ENCODE measurements around the gene ARHGEF1.
"Not testable (repeated sequence)": the region's sequence is repeated elsewhere in the genome, so short reads cannot be mapped to it uniquely, and the experiment has no call there.

The ARHGEF1 gene

DNA sequence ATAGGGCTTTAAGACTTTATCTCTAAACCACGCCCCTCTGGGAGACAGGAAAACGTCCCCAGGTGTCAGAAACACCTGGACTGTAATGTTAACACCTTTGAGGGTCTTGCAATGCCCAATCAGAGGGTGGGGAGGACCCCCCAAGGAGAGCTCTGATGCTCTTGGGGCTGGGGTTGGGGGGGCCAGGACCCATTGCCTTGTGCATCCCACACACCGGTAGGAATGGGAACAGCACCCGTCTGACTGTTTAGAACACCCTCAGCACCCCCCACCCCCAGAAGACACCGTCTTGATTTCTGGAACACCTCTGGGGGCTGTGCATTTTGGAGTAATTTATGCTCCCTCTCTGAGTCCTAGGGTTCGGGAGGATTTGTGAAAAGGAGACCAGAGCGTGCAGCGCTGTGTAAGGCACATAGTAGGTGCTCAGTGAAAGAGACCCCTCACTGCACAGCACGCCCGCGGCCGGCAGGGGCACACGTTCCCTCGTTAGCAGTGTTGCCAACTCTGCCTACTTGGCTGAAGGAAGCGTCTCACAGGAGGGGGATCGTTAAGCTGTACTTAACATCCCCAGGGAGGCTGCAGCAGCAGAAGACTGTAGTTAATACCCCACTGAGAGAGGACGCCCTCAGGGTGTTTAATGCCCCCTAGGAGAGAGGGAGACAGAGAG, 48.1 kb downstream of the ARHGEF1 start:
- no peak for DNase-seq (ENCODE audit: low read depth in 2 of 2)

DNA sequence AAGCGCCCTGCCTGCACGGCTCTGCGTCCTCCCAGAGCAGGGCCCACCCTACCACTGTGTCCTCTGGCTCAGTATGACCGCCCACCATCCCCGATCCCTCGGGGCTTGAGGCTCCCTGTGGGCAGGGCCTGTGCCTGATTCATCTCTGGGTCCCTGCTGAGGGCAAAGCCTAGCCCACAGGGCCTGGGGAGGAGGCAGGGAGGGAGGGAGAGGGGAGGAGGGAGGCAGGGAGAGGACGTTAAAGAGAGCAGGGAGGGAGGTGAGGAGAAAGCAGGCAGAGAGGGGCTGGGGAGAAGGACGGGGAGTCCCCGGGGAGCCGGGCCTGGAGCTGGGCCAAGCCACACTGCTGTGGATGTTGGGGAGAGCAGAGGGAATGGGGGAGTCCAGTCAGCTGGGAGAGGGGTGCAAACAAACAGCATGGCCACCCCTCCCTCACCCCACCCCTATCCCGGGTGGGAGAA, 49.3 kb downstream of the ARHGEF1 start:
- no peak for DNase-seq (ENCODE audit: low read depth in 2 of 2)

DNA sequence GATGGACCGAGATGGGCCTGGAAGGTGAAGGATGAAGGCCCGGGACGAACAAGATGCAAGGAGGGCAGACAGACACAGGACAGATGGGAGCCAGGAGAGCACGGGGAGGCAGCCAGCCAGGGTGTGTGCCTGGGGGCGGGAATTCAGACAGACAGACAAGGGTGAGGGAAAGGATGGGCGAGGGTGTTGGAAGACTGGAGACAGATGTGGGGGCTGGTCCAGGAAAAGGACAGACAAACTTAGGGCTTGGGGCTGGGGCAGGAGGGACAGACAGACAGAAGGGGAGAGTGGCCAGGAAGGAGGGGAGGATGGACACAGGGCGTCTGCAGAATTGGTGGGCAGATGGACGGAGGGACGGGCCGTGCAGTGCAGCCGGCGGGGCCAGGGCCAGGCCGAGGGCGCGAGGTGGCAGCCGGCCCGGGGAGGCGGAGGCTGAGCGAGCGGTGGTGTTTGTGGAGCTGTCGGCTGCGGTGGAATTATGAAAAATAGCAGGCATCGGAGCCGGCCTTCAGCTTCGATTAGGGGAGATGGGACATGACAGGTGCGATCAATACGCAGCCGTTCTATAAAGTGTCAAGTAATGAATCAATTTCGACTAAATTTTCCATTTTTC, 49.8 kb downstream of the ARHGEF1 start:
- DNase-seq (ENCODE audit: low read depth in 2 of 2): no peak

DNA sequence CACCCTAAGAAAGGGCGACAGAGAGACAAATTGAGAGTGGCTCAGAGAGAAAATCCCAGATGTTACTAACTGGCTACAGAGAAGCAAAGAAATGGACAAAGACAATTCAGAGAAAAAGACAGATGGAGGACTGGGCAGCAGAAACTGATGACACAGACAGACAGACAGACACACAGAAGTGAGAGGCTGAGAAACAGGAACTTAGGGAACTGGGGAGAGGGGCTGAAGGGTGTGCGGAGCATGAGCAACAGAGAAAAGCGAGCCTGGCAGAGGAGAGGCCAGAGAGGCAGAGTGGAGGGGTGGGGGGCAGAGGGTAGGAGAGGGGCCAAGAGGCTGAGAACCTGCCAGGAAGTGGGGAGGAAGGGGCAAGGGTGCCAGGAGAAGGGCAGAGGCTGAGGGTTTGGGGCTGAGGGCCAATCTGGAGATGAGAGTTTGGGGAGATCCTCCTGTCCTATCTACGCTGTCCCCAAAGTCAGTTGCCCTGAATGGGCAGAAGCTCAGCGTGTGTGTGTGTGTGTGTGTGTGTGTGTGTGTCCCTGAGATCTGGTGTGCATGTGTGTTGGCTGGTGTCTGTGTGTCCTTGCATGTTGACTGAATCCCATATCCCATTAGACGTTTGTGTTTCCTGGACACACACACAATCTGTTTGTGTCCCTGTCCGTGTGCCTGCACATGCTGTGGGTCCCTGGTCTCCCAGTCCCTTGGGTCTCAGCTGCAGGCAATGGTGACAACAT, 50.9 kb downstream of the ARHGEF1 start:
- no peak for DNase-seq (ENCODE audit: low read depth in 2 of 2)

DNA sequence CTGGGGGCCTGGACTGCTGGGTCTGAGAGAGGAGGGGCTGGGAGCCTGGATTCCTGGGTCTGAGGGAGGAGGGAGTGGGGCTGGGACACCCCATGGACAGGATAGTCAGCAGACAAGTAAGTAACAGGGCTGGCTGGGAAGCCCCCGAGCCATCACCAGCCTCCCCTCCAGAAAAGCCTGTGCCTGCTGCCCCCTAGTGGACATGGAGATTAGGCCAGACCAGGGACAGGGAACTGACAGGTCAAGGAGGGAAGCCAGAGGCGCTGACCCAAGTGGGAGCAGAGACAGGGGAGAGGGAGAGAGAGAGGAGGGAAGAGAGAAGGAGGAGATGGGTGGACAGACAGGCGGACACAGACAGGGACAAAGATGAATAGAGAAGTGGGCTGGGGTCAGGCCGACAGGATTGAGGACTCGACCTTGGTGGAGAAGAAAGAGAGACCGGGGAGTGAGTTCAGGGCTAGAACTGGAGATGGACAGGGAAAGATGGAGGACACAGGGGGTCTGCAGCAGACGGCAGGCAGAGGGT, 51.9 kb downstream of the ARHGEF1 start:
- DNase-seq (ENCODE audit: low read depth in 2 of 2): peak; percentile 51 to 56

DNA sequence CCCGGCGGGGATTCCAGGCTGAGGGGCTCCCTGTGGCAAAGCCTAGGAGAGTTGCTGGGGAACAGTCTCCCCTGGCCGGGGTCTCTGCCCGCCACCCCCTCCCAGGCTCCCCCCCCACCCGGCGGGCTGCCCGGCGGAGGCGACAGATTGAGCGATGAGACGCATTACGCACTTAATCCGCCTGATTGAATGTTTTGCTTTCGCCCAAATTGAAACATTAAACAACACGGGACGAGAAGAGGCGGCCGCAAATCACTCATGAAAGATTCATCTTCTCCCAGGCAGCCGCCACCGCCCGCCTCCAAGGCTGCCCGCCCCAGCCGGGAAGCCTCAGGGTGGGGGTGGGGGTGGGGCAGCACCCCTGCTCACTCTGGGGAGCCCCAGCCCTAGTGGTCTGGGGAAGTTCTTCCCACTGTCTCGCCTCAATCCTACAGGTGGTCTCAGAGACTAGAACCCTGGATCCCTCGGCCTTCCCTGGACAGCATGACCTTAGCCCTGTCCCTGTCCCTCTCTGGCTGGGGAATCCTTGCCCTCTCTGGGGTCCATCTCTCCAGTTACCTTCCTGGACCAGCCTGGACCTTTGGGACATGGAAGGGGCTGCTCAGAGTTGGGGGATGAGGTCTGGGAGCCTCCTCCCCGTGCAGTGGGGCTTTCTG, 52.9 kb downstream of the ARHGEF1 start:
- DNase-seq (ENCODE audit: low read depth in 2 of 2): no peak

DNA sequence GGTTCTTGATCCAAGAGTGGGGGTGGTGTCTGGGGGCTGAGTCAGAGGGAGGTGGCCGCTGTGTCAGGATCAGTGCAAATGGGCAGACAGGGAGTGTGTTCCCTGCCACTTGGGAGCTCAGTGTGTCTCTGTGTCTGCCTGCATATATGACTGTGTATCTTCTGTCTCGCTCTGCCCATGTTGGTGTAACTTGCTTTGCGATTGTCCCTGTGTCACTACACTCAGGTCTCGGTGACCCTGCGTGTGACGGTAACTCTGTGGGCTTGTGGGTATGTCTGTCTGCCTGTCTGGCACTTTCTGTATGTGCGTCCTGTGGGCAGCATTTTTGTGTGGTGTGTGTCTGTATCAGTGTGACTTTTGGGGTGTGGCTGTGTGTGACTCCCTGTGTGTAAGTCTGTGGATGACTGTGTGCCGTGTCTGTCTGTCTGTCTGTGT, 53.4 kb downstream of the ARHGEF1 start:
- DNase-seq (ENCODE audit: low read depth in 2 of 2): no peak

DNA sequence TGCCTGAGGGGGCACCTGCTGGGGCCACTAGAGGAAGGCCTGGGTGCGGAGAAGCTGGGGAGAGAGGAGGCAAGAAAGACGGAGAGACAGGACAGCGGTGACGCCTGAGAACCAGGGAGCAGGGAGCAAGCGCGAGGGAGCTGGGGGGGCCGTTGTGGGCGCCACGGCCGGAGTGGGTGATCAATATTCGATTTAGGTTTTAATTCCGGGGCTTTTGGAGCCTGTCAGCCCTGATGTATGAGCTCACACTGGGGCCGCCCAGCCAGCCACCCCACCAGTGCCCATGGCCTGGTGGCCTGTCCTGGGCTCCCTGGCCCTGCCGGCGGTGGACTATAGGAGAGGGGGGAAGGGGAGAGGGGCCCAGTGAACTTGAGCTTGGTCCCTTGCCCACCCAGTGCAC, 54.0 kb downstream of the ARHGEF1 start:
- no peak for DNase-seq (ENCODE audit: low read depth in 2 of 2)

DNA sequence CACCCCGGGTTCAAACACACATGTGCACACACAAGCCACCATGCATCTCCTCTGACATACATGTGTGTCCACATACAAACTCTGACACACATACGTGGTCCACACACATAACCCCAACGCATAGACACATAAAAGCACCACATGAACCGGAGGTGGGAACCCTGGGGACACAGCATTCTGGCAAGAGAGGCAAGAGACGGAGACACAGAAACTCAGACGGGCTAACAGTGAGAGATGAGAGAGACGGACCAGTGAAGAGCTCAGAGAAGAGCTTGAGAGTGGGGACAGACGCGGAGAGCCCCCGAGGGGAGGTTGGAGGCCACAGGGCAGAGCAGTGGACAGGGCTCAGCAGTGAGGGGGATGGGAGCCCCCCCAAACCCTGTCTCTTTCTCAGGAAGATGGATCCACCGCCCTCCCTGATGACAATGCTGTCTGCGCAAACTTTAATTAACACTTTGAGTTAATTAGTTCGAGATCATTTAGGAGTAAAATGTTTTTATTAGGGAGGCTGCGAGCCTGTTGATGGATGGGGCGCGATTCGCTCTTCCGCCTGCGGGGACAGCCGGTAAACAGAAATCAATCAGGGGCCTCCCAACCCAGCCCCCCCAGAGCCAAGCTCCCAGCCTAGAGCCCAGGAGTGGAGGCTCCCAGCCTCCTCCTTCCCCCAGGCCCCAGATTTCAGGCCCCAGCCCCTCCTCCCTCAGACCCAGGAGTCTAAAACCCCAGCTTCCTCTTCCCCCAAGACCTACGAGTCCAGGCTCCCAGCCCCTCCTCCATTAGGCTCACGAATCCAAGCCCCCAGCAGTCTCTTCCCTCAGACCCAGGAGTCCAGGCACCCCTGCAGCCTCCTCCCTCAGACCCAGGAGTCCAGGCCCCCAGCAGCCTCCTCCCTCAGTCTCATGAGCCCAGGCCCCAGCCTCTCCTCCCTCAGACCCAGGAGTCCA, 54.8 kb downstream of the ARHGEF1 start:
- DNase-seq (ENCODE audit: low read depth in 2 of 2): no peak

DNA sequence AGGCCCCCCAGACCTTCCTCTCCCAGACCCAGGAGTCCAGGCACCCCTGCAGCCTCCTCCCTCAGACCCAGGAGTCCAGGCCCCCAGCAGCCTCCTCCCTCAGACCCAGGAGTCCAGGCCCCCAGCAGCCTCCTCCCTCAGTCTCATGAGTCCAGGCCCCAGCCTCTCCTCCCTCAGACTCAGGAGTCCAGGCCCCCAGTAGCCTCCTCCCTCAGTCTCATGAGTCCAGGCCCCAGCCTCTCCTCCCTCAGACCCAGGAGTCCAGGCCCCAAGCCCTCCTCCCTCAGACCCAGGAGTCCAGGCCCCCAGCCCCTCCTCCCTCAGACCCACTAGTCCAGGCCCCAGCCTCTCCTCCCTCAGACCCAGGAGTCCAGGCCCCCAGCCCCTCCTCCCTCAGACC, 56.2 kb downstream of the ARHGEF1 start:
- not testable (repeated sequence) for DNase-seq (ENCODE audit: low read depth in 2 of 2)

DNA sequence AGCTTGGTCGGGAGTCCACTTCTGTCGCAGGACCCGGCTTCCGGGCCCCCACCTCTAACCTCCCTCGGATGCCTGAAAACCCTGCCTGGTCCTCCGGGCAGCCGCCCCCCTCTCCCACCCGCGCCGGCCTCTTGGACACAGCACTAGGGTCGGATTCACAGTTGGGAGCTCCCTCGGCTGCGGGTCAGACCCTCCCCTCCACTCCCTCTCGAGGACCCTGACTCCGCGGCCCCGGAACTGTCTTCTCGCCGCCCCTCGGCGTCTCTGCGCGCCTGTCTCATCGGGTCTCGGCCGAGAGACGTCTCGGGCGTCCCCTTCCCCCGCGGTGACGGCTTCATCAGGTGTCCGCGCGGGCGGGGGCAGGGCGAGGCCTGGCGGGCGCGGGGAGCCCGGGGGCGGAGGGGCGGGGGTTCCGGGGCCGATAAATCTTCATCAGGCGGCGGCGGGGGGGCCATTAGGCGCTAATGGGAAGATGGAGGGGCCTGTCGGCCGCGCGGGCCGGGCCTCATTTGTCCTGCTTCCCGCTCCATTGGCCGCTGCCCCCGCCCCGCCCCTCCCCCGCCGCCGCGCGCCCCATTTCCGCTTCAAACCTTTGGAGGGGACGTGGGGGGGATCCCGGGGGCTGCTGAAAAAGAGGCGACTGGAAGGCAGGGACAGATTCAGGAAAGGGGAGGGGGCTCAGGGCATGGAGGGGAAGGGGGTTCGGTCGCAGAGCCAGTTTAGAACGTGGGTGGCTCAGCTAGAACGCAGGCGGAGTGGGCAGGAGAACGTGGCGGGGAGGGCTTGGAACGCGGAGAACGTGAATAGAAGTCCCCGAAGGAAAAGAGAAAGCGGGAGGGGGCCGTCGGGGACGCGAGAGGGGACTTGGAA, 57.1 kb downstream of the ARHGEF1 start:
- DNase-seq (ENCODE audit: low read depth in 2 of 2): no peak

DNA sequence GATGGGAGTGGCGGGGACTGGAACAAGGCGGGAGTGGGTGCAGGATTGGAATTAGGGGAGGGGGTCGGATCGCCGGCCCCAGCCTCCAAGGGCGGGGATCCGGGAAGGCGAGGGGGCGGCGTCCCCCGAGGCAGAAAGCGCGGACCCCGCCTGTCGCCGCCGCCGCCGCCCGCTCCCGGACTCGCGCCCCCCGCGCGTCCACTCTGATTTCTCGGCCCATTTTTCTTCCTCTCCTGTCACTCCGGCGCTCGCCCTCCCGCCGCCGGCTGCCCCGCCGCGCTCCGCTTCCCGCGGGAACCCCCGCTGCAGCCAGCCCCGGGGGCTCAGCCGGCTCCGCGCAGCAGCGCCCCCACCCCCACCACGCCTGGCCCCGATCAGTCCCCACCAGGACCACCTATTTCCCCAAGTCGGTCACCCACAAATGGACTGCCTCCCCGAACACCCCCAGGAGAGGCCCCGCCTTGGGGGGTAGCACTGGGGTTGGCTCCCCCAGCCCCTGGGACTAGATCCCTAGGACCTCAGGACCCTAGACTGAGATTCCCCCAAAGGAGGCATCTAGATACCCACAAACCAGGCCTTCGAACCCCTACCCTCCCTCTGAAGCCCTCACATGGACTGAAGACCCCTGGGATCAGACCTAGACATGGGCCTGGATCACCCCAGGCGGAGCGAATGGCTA, 57.9 kb downstream of the ARHGEF1 start:
- DNase-seq (ENCODE audit: low read depth in 2 of 2): no peak

DNA sequence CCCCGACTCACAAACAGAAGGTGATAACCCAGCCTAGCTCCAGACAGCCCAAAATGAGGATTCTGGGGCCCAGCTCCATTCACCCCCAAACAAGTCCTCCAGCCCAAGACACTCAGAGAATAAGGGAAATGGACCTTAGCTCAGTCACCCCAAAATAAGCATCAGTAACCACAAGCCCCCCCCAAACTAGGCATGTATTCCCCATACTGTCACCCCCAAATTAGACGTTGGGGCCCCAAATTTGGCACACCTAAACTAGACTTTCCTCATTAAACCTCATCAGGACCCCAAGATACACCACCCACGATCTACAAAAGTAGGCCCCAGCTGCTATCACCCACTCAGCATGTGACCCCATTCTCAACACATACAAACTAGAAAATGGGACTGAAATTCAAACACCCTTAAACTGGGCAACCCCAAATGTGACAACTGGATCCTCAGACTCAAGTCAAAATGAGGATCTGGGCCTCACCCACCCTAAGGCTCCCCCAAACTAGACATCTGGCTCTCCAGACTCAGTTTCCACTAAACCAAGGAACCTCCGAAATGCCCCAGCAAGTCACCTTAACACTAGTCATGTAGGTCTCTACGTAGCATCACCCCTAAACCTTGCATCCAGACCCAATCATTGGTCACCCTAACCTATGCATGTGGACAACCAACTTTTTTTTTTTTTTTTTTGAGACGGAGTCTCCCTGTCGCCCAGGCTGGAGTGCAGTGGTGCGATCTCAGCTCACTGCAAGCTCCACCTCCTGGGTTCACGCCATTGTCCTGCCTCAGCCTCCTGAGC, 58.6 kb downstream of the ARHGEF1 start:
- DNase-seq (ENCODE audit: low read depth in 2 of 2): no peak

DNA sequence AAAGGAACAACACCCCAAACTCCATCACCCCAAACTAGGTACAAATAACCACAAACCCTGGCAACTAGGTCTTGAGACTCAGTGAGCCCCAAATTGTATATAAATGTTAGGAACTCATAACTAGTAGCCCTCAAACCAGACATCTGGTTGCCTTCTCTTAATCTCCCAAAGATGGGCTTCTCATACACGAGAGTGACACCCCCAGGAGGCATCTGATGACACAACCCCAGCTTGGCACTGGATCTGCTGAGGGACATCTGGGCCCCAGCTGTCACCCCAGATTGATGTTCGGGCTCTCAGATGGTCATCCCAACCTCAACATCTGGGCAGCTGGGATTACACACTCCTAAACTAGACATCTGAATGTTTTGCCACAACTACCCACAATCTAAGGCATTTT, 61.4 kb downstream of the ARHGEF1 start:
- DNase-seq (ENCODE audit: low read depth in 2 of 2): no peak

DNA sequence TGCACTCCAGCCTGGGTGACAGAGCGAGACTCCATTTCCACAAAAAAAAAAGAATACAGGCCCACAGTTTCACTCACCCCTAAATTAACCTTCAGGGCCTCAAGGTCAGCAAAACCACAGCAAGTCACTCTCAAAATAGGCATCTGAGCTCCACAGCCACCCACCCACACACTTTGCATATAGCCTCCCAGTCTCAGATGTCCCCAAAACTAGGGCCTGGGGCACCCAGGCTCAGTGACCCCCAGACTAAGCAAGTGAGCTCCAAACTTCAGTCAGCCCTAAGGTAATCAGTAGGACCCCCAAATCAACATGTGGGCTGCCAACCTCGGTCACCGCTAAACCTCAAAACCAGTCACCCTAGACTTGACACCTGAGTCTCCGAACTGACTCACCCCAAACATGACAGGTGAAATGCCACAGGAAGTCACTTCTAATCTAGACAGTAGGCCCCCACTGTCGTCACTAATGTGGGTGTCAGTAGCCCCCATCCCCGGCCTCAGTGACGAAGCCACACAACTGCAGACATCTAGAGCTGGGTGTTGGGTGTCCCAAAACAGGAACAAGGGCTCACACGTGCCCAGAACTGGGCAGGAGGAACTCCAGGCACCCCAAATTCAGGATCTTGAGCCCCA, 62.3 kb downstream of the ARHGEF1 start:
- peak; percentile 76 to 81 for DNase-seq (ENCODE audit: low read depth in 2 of 2)

DNA sequence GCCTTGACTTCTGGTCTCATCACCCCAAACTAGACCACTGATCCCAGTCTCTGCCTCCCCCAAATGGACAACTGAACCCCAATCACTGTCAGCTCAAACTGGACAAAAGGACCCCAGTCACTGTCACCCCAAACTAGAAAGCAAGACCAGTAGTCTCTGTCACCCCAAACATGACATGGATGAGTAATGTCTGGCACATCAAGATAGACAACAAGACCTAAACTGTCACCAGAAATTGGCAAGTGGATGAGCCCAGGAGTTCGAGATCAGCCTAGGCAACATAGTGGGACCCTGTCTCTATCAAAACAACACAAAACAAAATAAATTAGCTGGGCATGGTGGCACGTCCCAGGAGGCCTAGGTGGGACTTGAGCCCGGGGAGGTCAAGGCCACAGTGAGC, 64.1 kb downstream of the ARHGEF1 start:
- no peak for DNase-seq (ENCODE audit: low read depth in 2 of 2)

DNA sequence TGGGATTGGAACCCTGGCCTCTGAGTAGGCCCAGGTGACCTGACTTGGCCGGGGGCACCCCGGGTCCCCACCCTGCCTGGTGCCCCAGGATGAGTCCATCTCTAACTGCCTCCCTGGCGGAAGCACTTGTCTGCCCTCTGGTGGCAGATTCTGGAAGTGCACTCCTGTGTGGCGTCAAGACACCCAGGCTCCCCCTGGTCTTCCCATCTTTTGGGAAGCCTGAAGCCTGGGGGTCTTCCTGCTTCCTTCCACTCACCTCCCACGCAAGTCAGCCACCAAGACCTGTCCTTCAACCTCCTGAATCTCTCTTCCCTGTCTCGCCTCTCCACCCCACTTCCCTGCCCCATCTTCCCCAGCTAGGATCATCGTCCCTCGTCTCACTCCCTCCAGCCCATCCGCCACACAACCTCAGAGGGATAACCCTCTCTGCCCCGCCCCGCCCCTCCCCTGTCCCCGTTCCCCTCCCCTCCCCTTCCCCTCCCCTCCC, 68.7 kb downstream of the ARHGEF1 start:
- DNase-seq (ENCODE audit: low read depth in 2 of 2): peak; percentile 71 to 92

DNA sequence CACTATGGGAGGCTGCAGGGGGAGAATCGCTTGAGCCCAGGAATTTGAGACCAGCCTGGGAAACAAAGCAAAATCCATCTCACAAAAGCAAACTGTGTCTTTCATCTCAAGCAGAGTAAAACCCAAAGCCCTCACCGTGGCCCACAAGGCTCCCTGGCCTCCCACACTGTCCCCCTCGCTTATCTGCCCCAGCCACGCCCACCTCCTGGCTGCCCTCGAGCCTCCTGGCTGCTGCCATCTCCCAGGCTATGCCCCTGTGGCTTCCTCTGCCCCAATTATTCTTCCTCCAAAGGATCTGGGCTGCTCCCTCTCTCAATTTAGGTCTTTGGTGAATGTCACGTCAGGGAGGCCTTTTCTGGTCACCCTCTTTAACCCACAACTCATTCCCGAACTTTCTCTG, 72.5 kb downstream of the ARHGEF1 start:
- no peak for DNase-seq (ENCODE audit: low read depth in 2 of 2)

Data from stimulated activated CD4-positive, alpha-beta T cell treated with anti-CD3 and anti-CD28 coated beads, Interleukin-12 subunit alpha, Interleukin-12 subunit beta, amount 100 ng/mL, for 24 hours (primary cell).